Ectodermal cell (in vitro differentiated cells): Measurements from ENCODE around the gene CNKSR2.

Experiments used
- H3K27ac ChIP-seq: 2 replicates; pipeline ENCODE4 v1.7.0; 2013; ENCODE audit warnings: mild to moderate bottlenecking, low read depth, low read length; ENCODE audit not compliant: insufficient read depth, poor library complexity, severe bottlenecking
- H3K27me3 ChIP-seq: 2 replicates; pipeline ENCODE4 v1.7.0; 2013; ENCODE audit warnings: mild to moderate bottlenecking, low read length; ENCODE audit not compliant: insufficient read depth, control insufficient read depth, poor library complexity, severe bottlenecking
- H3K36me3 ChIP-seq: one replicate; pipeline ENCODE4 v1.7.0; 2013; ENCODE audit warnings: low read length; ENCODE audit not compliant: control insufficient read depth, insufficient read depth
- H3K4me1 ChIP-seq: one replicate; pipeline ENCODE4 v1.7.0; 2013; ENCODE audit warnings: low read length; ENCODE audit not compliant: control insufficient read depth, insufficient read depth
- H3K4me3 ChIP-seq: 2 replicates; pipeline ENCODE4 v1.7.0; 2013; ENCODE audit warnings: low read depth, low read length, control low read depth; ENCODE audit not compliant: insufficient read depth
- H3K9me3 ChIP-seq: 2 replicates; pipeline ENCODE4 v1.7.0; 2013; ENCODE audit warnings: mild to moderate bottlenecking, low read length, moderate library complexity; ENCODE audit not compliant: control insufficient read depth
- WGBS, 2 experiments: methylation state at CpG; one replicate each; pipeline ENCODE4 v1.1.7; 2013; ENCODE audit warnings: missing lambda C conversion rate in 2 of 2; 5-methylcytosine and 5-hydroxymethylcytosine counted together

CNKSR2 gene

DNA sequence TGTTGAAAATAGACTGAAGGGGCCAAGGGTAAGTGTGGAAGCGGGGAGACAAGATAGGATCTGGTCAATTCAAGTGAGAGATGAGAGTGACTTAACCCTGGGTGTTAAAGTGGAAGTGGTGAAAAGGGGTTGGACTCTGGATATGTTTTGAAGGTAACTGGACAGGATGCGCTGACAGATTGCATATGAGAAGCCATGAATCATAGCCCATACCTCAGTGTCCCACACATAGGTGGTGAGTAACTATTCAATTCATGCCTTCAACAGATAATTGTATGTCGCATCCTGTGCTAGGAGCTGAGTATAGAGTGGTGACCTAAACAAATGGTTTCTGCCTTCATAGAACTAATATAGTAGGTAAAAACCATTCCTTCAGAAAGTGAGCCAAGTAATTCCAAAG is 207.3 kb downstream of the CNKSR2 start:
- no peaks in the 10 kb centered on the region for H3K9me3 ChIP-seq
- no peaks in the 10 kb centered on the region for H3K4me1 ChIP-seq
- peaks cover 3% of the 10 kb centered on the region for H3K36me3 ChIP-seq
- no peaks in the 10 kb centered on the region for H3K27me3 ChIP-seq
- H3K27ac ChIP-seq, result no peak overlapping the region
- WGBS, 2 experiments, result 98 to 100% methylated on average over 1 to 3 of the region's 3 CpGs
- no peak overlapping the region for H3K4me3 ChIP-seq

GRCh38 chrX:21586001-21586400 is 211.8 kb downstream of the CNKSR2 start:
- Histone ChIP-seq H3K36me3 (peaks cover 3% of the 10 kb centered on the region), H3K4me1 (no peaks in the 10 kb centered on the region), H3K27me3 (no peaks in the 10 kb centered on the region), H3K27ac (no peak overlapping the region), H3K4me3 (no peak overlapping the region), H3K9me3 (no peaks in the 10 kb centered on the region)
- 97 to 100% methylated on average over 3 of the region's 3 CpGs for WGBS, 2 experiments

GRCh38 chrX:21590012-21590776 is 216.0 kb downstream of the CNKSR2 start:
- Histone ChIP-seq H3K4me3 (no peak overlapping the region), H3K9me3 (no peaks in the 10 kb centered on the region), H3K36me3 (peaks cover 3% of the 10 kb centered on the region), H3K27me3 (no peaks in the 10 kb centered on the region), H3K4me1 (no peaks in the 10 kb centered on the region), H3K27ac (no peak overlapping the region)
- 95% methylated on average over 2 of the region's 4 CpGs; no CpG with 5 or more reads in 1 of the 2 experiments for WGBS, 2 experiments

- no peak overlapping the region for H3K4me3 ChIP-seq
- no peaks in the 10 kb centered on the region for H3K4me1 ChIP-seq
- no peaks in the 10 kb centered on the region for H3K27me3 ChIP-seq
- H3K9me3 ChIP-seq, result no peaks in the 10 kb centered on the region
- no peak overlapping the region for H3K27ac ChIP-seq
- H3K36me3 ChIP-seq, result peaks cover 3% of the 10 kb centered on the region
Observed at GRCh38 chrX:21606002-21606401, 231.8 kb downstream of the CNKSR2 start.

DNA sequence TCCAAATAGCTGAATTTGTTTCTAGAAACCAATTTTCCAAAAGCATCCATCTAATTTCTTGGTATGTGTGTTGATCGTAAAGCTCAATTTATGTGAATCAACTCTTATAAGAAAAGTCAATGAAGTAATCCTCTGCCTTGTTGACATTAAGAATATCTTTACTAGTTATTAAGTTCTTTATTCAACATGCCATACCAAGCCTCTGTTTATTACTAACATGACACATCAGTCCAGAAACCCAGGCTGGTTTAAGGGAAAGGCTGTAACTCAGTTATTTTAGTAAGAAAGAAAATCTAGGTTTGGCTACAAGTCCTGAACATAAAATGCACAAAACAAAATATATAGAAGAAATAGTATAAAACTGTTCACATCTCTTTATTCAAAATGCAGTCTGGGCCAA is 235.9 kb downstream of the CNKSR2 start:
- H3K9me3 ChIP-seq, result no peaks in the 10 kb centered on the region

DNA sequence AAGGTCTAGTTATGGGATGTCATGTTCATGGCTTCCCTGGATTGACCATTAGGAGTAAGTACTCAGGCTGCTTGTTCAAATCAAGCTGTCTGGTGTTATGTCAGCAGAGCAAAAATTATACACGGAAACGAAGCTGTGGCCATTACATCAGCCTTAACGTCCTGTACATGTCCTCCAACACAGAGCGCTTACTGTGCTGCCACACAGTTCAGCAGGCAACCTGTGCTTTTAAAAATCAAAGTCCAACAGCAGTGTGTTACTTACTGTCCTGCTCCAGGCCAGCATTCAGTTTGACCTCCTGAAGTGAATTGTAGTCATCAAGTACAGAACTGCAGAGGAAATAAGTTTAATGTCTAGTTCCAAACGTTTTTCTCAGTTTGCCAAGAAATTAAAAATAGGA is 237.9 kb downstream of the CNKSR2 start:
- 91 to 92% methylated on average over 5 of the region's 5 CpGs for WGBS, 2 experiments
- Histone ChIP-seq H3K9me3 (no peaks in the 10 kb centered on the region), H3K4me1 (no peaks in the 10 kb centered on the region), H3K27me3 (no peaks in the 10 kb centered on the region), H3K36me3 (peaks cover 3% of the 10 kb centered on the region), H3K4me3 (no peak overlapping the region), H3K27ac (no peak overlapping the region)

More for the DNA sequence above, 235.9 kb downstream of the CNKSR2 start:
- no peaks in the 10 kb centered on the region for H3K4me1 ChIP-seq
- H3K36me3 ChIP-seq, result peaks cover 3% of the 10 kb centered on the region
- no peak overlapping the region for H3K27ac ChIP-seq
- H3K27me3 ChIP-seq, result no peaks in the 10 kb centered on the region
- WGBS, 2 experiments, result no CpG with 5 or more reads among the region's 1 CpG
- no peak overlapping the region for H3K4me3 ChIP-seq

- Histone ChIP-seq H3K4me3 (no peak overlapping the region), H3K36me3 (no peaks in the 10 kb centered on the region), H3K27me3 (no peaks in the 10 kb centered on the region), H3K9me3 (no peaks in the 10 kb centered on the region), H3K27ac (no peak overlapping the region), H3K4me1 (no peaks in the 10 kb centered on the region)
- 93 to 100% methylated on average over 1 of the region's 1 CpG for WGBS, 2 experiments
Observed at GRCh38 chrX:21616386-21616785, 242.2 kb downstream of the CNKSR2 start.

DNA sequence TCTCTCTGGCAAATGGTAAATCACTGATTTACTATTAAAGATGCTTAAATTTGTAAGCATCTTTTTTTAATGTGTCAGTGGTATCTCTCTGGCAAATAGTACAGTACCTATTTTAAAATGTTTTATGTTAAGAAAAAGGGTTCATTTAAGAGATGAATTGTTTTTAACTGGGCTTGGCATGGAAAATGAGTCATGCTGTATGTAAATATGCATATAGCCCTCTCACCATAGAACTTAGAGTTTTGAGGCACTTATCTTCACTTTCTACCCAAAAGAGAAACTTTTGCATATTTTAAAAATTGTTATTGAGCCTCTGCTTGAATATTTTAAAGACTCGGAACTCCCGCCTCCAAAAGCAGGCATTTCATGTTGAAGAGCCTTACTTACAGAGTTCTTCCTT is 246.0 kb downstream of the CNKSR2 start:
- Histone ChIP-seq H3K27ac (no peak overlapping the region), H3K4me3 (no peak overlapping the region), H3K36me3 (no peaks in the 10 kb centered on the region), H3K27me3 (no peaks in the 10 kb centered on the region), H3K4me1 (no peaks in the 10 kb centered on the region), H3K9me3 (no peaks in the 10 kb centered on the region)
- 93% methylated on average over 2 of the region's 2 CpGs; no CpG with 5 or more reads in 1 of the 2 experiments for WGBS, 2 experiments

DNA sequence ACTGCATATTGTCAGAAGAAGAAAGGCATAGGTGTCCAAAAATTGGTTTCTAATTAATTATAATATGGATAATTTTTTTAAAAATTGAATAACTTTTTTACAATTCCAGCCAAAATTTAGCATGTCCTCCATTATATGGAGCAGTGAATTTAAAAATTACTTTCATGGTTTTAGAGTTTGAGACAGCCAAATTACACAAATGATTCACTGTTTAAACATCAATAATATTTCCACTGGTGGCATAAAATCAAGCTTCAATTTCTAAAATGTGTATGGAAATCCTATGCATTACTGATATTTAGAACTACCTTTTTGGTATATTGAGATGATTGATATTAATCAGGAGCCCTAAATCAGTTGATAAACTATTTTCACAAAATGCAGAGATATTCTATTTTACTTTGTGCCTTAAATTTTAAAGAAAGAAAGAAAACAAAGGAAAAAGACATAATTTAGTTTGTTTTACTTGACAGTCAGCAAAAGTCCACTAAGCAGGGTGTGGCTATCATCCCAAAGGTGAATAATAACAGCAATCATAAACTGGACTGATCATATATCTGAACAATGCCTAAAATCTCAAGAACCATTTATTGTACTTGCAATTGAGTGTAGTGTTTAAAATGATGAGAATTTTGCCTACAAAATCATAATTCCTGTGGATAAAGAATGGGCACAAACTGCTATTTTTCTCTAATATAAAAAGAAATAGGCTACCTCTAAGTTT is 249.7 kb downstream of the CNKSR2 start:
- Histone ChIP-seq H3K4me1 (no peaks in the 10 kb centered on the region), H3K36me3 (no peaks in the 10 kb centered on the region), H3K4me3 (no peak overlapping the region), H3K9me3 (no peaks in the 10 kb centered on the region), H3K27me3 (no peaks in the 10 kb centered on the region), H3K27ac (no peak overlapping the region)

DNA sequence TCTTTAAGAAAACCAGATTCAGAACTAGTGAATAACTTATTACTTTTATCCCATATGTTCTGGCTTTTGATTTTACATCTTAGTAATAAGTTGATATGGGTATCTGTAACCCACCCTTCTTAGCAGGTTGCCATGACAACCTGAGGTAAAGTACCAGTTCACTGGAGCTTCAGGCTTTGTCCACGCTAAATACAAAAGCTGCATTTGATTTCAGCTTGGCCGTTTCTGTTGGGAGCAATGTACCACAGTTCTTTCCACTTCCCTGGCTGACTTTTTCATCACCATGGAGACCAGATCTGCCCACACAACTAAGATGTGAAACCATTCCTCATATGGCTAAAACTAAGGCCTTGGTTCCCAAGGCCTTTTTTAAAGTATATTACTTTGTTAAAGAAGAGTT is 257.8 kb downstream of the CNKSR2 start:
- Histone ChIP-seq H3K36me3 (no peaks in the 10 kb centered on the region), H3K27ac (no peak overlapping the region), H3K4me1 (no peaks in the 10 kb centered on the region), H3K4me3 (no peak overlapping the region), H3K9me3 (no peaks in the 10 kb centered on the region), H3K27me3 (no peaks in the 10 kb centered on the region)
- 19 to 40% methylated on average over 2 of the region's 2 CpGs for WGBS, 2 experiments
